ENCODE measurements around the gene ATF4.

Gene ATF4

GRCh38 chr22:39524753-39525657 lies 4.6 kb downstream of the ATF4 start:
- peaks cover 57% of the 10 kb centered on the region for H3K36me3 ChIP-seq (ENCODE audit: insufficient read depth, low read length)
- no peaks in the 10 kb centered on the region for H3K9me3 ChIP-seq (replicated peaks; ENCODE audit: low read length)
- H3K4me3 ChIP-seq (ENCODE audit: low read length) = no peak overlapping the region
- H3K4me2 ChIP-seq (ENCODE audit: low read length) = no peak overlapping the region
- no peak overlapping the region for H3K9ac ChIP-seq (ENCODE audit: low read depth, low read length)
- peaks cover 26% of the 10 kb centered on the region for H3K4me1 ChIP-seq (ENCODE audit: control insufficient read depth, insufficient read depth, low read length)
- no peaks in the 10 kb centered on the region for H3K27me3 ChIP-seq (ENCODE audit: control insufficient read depth, insufficient read depth, low read length)

- Histone ChIP-seq H3K36me3 (ENCODE audit: insufficient read depth, low read length) (peaks cover 63% of the 10 kb centered on the region), H3K4me1 (ENCODE audit: control insufficient read depth, insufficient read depth, low read length) (peaks cover 27% of the 10 kb centered on the region), H3K4me3 (ENCODE audit: low read length) (no peak overlapping the region), H3K4me2 (ENCODE audit: low read length) (no peak overlapping the region), H3K9me3 (replicated peaks; ENCODE audit: low read length) (no peaks in the 10 kb centered on the region), H3K27me3 (ENCODE audit: control insufficient read depth, insufficient read depth, low read length) (no peaks in the 10 kb centered on the region), H3K9ac (ENCODE audit: low read depth, low read length) (no peak overlapping the region)
These were observed 5.3 kb downstream of the ATF4 start for GRCh38 chr22:39525658-39525975.

- no peak overlapping the region for H3K4me3 ChIP-seq (ENCODE audit: low read length)
- peaks cover 61% of the 10 kb centered on the region for H3K36me3 ChIP-seq (ENCODE audit: insufficient read depth, low read length)
- H3K4me2 ChIP-seq (ENCODE audit: low read length) = no peak overlapping the region
- no peaks in the 10 kb centered on the region for H3K9me3 ChIP-seq (replicated peaks; ENCODE audit: low read length)
- H3K9ac ChIP-seq (ENCODE audit: low read depth, low read length) = no peak overlapping the region
- no peaks in the 10 kb centered on the region for H3K27me3 ChIP-seq (ENCODE audit: control insufficient read depth, insufficient read depth, low read length)
- peaks cover 38% of the 10 kb centered on the region for H3K4me1 ChIP-seq (ENCODE audit: control insufficient read depth, insufficient read depth, low read length)
These were observed 6.4 kb downstream of the ATF4 start for GRCh38 chr22:39526736-39527171.

GRCh38 chr22:39527481-39527961 lies 7.2 kb downstream of the ATF4 start:
- Histone ChIP-seq H3K9ac (ENCODE audit: low read depth, low read length) (no peak overlapping the region), H3K4me3 (ENCODE audit: low read length) (no peak overlapping the region), H3K27me3 (ENCODE audit: control insufficient read depth, insufficient read depth, low read length) (no peaks in the 10 kb centered on the region), H3K4me2 (ENCODE audit: low read length) (no peak overlapping the region), H3K9me3 (replicated peaks; ENCODE audit: low read length) (no peaks in the 10 kb centered on the region), H3K4me1 (ENCODE audit: control insufficient read depth, insufficient read depth, low read length) (peaks cover 39% of the 10 kb centered on the region), H3K36me3 (ENCODE audit: insufficient read depth, low read length) (peaks cover 53% of the 10 kb centered on the region)

DNA sequence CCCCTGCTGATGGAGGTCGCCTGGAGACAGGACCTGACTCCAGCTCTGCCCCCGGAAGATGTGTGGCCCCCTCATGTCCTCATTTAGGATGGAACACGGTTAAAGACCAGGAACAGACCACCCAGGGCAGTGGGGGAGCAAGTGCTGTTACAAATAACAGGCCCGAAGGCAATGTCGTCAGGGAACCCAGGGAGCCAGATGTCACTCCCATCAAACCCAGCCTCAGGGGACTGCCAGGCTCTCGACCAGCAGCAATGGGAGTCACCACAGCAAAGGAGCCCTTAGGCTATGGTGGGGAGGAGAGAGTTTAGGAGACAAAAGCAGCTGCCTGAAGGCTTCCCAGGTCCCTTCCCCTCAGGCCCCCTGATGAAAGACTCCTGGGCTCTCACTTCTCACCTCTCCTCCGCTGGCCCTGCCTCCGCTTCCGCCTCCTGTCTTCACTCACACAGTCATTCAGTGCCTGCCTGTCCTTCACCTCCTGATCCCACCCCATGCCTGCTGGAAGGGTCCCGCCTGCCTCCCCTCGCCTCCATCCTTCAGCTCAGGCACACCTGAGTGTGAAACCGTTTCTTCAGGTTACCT lies 7.8 kb downstream of the ATF4 start:
- no peak overlapping the region for H3K4me3 ChIP-seq (ENCODE audit: low read length)
- H3K4me1 ChIP-seq (ENCODE audit: control insufficient read depth, insufficient read depth, low read length) = peaks cover 32% of the 10 kb centered on the region
- no peak overlapping the region for H3K9ac ChIP-seq (ENCODE audit: low read depth, low read length)
- no peaks in the 10 kb centered on the region for H3K9me3 ChIP-seq (replicated peaks; ENCODE audit: low read length)
- peak overlapping the region; percentile 74 for H3K4me2 ChIP-seq (ENCODE audit: low read length)
- H3K36me3 ChIP-seq (ENCODE audit: insufficient read depth, low read length) = peaks cover 46% of the 10 kb centered on the region
- no peaks in the 10 kb centered on the region for H3K27me3 ChIP-seq (ENCODE audit: control insufficient read depth, insufficient read depth, low read length)

DNA sequence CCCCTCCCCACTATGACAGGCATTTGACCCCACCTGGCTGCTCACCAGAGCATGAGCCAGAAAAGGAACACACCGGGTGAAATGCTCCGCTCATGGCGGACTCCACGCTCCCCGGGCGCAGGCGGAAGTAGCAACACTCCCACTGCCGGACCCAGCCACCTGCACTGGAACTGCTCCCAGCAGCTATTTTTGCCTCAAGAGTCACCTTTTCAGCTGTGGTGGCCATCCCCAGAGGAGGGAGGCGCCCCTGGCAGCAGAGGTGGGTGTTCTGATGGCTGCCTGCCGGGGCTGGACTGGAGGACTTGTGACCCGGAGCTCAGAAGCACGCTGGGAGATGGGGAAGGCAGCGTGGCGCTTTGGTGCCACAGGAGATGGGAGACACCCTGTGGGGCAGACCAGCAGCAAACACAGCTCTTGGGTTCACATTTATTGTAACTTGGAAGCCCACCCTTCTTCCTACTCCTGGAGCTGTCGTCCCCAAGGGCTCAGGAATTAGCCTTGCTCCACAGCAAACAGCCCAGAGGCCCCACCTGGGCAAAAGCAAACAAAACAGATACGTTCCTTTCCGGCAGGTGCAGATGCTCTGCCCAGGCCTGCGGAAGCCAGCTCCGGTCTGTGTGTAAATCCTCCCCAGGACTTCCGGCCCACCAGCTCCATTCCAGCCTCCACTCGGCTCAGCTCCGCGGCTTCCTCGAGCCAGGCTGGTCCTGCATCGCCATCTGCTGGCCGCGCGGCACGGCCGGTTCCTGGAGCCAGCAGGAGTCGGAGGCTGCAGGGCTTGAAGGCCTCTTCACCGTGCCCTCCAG lies 8.5 kb downstream of the ATF4 start:
- Histone ChIP-seq H3K4me1 (ENCODE audit: control insufficient read depth, insufficient read depth, low read length) (peaks cover 30% of the 10 kb centered on the region), H3K27me3 (ENCODE audit: control insufficient read depth, insufficient read depth, low read length) (no peaks in the 10 kb centered on the region), H3K36me3 (ENCODE audit: insufficient read depth, low read length) (peaks cover 43% of the 10 kb centered on the region), H3K4me3 (ENCODE audit: low read length) (no peak overlapping the region), H3K9me3 (replicated peaks; ENCODE audit: low read length) (no peaks in the 10 kb centered on the region), H3K4me2 (ENCODE audit: low read length) (peak overlapping the region; percentile 74), H3K9ac (ENCODE audit: low read depth, low read length) (peak overlapping the region; percentile 30)

GRCh38 chr22:39529487-39529851 lies 9.1 kb downstream of the ATF4 start:
- H3K4me3 ChIP-seq (ENCODE audit: low read length) = no peak overlapping the region
- no peaks in the 10 kb centered on the region for H3K9me3 ChIP-seq (replicated peaks; ENCODE audit: low read length)
- peaks cover 33% of the 10 kb centered on the region for H3K4me1 ChIP-seq (ENCODE audit: control insufficient read depth, insufficient read depth, low read length)
- no peaks in the 10 kb centered on the region for H3K27me3 ChIP-seq (ENCODE audit: control insufficient read depth, insufficient read depth, low read length)
- H3K4me2 ChIP-seq (ENCODE audit: low read length) = peak overlapping the region; percentile 69
- peak overlapping the region; percentile 30 for H3K9ac ChIP-seq (ENCODE audit: low read depth, low read length)
- H3K36me3 ChIP-seq (ENCODE audit: insufficient read depth, low read length) = peaks cover 37% of the 10 kb centered on the region

GRCh38 chr22:39530116-39530515 lies 9.8 kb downstream of the ATF4 start:
- Histone ChIP-seq H3K9ac (ENCODE audit: low read depth, low read length) (no peak overlapping the region), H3K4me2 (ENCODE audit: low read length) (peak overlapping the region; percentile 69), H3K9me3 (replicated peaks; ENCODE audit: low read length) (no peaks in the 10 kb centered on the region), H3K4me1 (ENCODE audit: control insufficient read depth, insufficient read depth, low read length) (peaks cover 39% of the 10 kb centered on the region), H3K27me3 (ENCODE audit: control insufficient read depth, insufficient read depth, low read length) (no peaks in the 10 kb centered on the region), H3K36me3 (ENCODE audit: insufficient read depth, low read length) (peaks cover 32% of the 10 kb centered on the region), H3K4me3 (ENCODE audit: low read length) (no peak overlapping the region)

DNA sequence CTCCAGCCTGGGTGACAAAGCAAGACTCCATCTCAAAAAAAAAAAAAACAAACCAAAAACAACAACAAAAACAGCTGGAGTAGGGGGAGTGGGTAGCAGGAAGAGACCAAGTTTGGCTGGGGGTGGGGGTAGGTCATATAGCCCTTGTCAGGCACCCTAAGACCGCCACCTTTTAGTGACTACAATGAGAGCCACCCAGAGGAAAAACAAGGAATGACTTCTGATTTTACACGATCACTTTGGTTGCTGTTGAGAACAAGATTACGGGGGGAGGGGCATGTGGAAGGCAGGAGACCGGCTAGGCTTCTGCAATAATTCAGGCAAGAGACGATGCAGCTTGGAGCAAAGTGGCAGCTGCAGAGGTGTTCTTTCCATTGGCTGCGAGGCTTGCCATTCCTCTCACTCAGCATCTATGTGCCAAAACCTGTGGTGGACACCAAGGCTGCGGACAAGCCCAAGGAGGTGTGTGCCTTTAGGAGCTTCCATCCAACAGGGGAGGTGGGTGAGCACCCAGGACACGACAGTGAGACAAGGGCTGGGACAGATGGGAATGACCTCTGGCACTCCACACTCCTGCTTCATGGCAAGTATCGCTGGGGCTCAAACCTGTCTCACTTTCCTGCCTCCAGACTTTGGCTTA lies 10.4 kb downstream of the ATF4 start:
- H3K9ac ChIP-seq (ENCODE audit: low read depth, low read length) = peak overlapping the region; percentile 22
- peaks cover 3% of the 10 kb centered on the region for H3K27me3 ChIP-seq (ENCODE audit: control insufficient read depth, insufficient read depth, low read length)
- peak overlapping the region; percentile 83 for H3K4me2 ChIP-seq (ENCODE audit: low read length)
- peaks cover 32% of the 10 kb centered on the region for H3K36me3 ChIP-seq (ENCODE audit: insufficient read depth, low read length)
- H3K4me3 ChIP-seq (ENCODE audit: low read length) = peak overlapping the region; percentile 12
- H3K4me1 ChIP-seq (ENCODE audit: control insufficient read depth, insufficient read depth, low read length) = peaks cover 40% of the 10 kb centered on the region
- H3K9me3 ChIP-seq (replicated peaks; ENCODE audit: low read length) = no peaks in the 10 kb centered on the region

DNA sequence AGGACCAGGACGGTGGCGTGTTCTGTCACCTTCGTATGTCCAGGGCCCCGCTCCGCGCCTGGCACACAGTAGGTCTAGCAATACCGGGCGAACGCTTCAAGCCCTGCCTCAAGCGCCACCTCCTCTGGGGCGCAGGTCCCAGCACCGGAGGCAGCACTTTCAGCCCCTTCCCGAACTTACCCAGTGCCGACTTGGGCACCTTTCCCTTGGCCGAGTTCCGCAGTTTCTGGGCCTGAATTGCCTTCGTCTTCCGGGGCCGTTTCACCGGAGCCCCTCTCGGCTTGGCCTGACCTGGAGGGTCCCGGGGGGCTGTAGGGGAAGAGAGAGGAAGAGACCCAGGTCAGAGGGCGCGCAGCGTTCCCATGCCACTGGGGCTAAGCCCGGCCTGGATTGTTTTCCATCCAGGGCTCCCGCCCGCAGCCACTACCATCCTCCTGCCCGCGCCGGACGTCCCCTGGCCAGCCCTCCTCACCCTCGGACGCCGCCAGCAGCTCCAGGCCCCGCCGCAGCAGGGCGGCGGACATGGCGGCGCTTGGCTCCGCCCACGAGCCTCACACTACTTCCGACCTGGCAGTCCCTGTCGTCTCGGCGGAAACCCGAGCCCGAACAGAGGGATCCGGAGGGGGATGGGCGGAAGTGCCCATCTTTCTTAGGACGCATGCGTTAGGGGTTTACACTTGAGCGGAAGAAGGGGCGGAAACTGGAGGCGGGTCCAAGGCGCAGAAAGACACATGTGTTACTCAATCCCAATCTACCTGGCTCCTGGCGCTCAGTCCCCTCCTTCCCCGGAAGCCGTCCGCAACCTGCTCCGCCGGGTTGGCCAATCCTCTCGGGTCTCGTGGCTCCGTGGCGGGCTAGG lies 12.1 kb downstream of the ATF4 start, which contains the start of gene RPS19BP1:
Gene RPS19BP1, minus strand, starts transcription at position 534 of the 859 bp plus-strand sequence. Its CDS starts 10 bp downstream, at position 524.
- Histone ChIP-seq H3K36me3 (ENCODE audit: insufficient read depth, low read length) (peaks cover 32% of the 10 kb centered on the region), H3K4me3 (ENCODE audit: low read length) (peak within 1 kb of the TSS; percentile 97), H3K4me2 (ENCODE audit: low read length) (peak within 1 kb of the TSS; percentile 83), H3K9ac (ENCODE audit: low read depth, low read length) (peak within 1 kb of the TSS; percentile 96), H3K4me1 (ENCODE audit: control insufficient read depth, insufficient read depth, low read length) (peaks cover 40% of the 10 kb centered on the region), H3K9me3 (replicated peaks; ENCODE audit: low read length) (no peaks in the 10 kb centered on the region), H3K27me3 (ENCODE audit: control insufficient read depth, insufficient read depth, low read length) (peaks cover 8% of the 10 kb centered on the region)

Data from skeletal muscle satellite cell (primary cell).